Renal cortical epithelial cell (primary cell): Measurements from ENCODE around the gene ACTC1. TPM values are rescaled to one million over a fixed set of nuclear protein-coding genes. Genes with fewer than 3 reads are reported as not detected.
"Not testable (repeated sequence)": the region's sequence is repeated elsewhere in the genome, so short reads cannot be mapped to it uniquely, and the experiment has no call there.

Experiments
- DNase-seq: peaks from one replicate; pipeline ENCODE4 v3.0.0-alpha.2; 2011; ENCODE audit warnings: low read depth
- total RNA-seq: library from RNA; depleted of rRNA; stranded (reverse); fragments of >200 nt; gene quantifications from 2 replicates; pipeline ENCODE4 v1.2.3, GENCODE V29; 2014

The ACTC1 gene
- total RNA-seq = not detected in 2 replicates

GRCh38 chr15:34795267-34796081 is at the start of gene ACTC1:
TSS of gene ACTC1 (minus strand) at chr15:34795549. CDS start at chr15:34794808, 741 bp downstream.
- DNase-seq = no peak

GRCh38 chr15:34841262-34841725 is 45.9 kb upstream of the ACTC1 start:
- no peak for DNase-seq

GRCh38 chr15:34838282-34838681 is 42.9 kb upstream of the ACTC1 start:
- no peak for DNase-seq

- peak; percentile 96 for DNase-seq
Observed at GRCh38 chr15:34837246-34838016, 42.1 kb upstream of the ACTC1 start.

GRCh38 chr15:34828145-34828911 is 33.0 kb upstream of the ACTC1 start:
- no peak for DNase-seq

GRCh38 chr15:34821831-34822230 is 26.5 kb upstream of the ACTC1 start:
- DNase-seq = no peak

- no peak for DNase-seq
Observed at GRCh38 chr15:34820110-34820509, 24.8 kb upstream of the ACTC1 start.

- no peak for DNase-seq
Observed at GRCh38 chr15:34818526-34818925, 23.2 kb upstream of the ACTC1 start.

- DNase-seq = no peak
Observed at GRCh38 chr15:34815836-34816235, 20.5 kb upstream of the ACTC1 start.

GRCh38 chr15:34813446-34814190 is 18.3 kb upstream of the ACTC1 start:
- DNase-seq = no peak

GRCh38 chr15:34812868-34813365 is 17.6 kb upstream of the ACTC1 start:
- DNase-seq = not testable (repeated sequence)

- no peak for DNase-seq
Observed at GRCh38 chr15:34812369-34812768, 17.0 kb upstream of the ACTC1 start.

- peak; percentile 66 for DNase-seq
Observed at GRCh38 chr15:34810443-34811129, 15.2 kb upstream of the ACTC1 start.

- no peak for DNase-seq
Observed at GRCh38 chr15:34809186-34809585, 13.8 kb upstream of the ACTC1 start.

- DNase-seq = no peak
Observed at GRCh38 chr15:34808016-34808415, 12.7 kb upstream of the ACTC1 start.

- DNase-seq = not testable (repeated sequence)
Observed at GRCh38 chr15:34807241-34807640, 11.9 kb upstream of the ACTC1 start.

- DNase-seq = no peak
Observed at GRCh38 chr15:34804776-34805175, 9.4 kb upstream of the ACTC1 start.

- DNase-seq = no peak
Observed at GRCh38 chr15:34804113-34804512, 8.8 kb upstream of the ACTC1 start.

- DNase-seq = peak; percentile 26
Observed at GRCh38 chr15:34802803-34803750, 7.7 kb upstream of the ACTC1 start.
